HCT116 (cell line): ENCODE measurements around the gene LIPK.

Experiments used
- ATF3 ChIP-seq: IDR thresholded peaks from 2 replicates; pipeline ENCODE4 v1.6.1; 2012
- CTCF ChIP-seq, 3 experiments: fragments of 200-600 bp in 1 of 3; sonication (generic) in 1 of 3; IDR thresholded peaks in 2 of 3; conservative IDR thresholded peaks in 1 of 3; 2 replicates each; pipeline ENCODE4 v1.5.1; 2012 to 2017; ENCODE audit warnings: low read depth in 2 of 3, low read length in 2 of 3, antibody characterized with exemption in 1 of 3, borderline replicate concordance in 1 of 3, control low read depth in 1 of 3, mild to moderate bottlenecking in 1 of 3, mixed read lengths in 1 of 3, mixed run types in 1 of 3, moderate library complexity in 1 of 3; ENCODE audit not compliant: insufficient read depth in 1 of 3
- EGR1 ChIP-seq: IDR thresholded peaks from 2 replicates; pipeline ENCODE4 v1.6.1; 2012; ENCODE audit warnings: low read depth
- EZH2 ChIP-seq: fragments of 200-600 bp; sonication (generic); IDR thresholded peaks from 2 replicates; pipeline ENCODE4 v1.6.1; 2017; ENCODE audit warnings: antibody characterized with exemption, mixed run types
- EZH2phosphoT487 ChIP-seq: fragments of 200-600 bp; IDR thresholded peaks from 2 replicates; pipeline ENCODE4 v1.6.1; 2018; ENCODE audit warnings: antibody characterized with exemption, borderline replicate concordance
- POLR2A ChIP-seq: IDR thresholded peaks from 2 replicates; pipeline ENCODE4 v1.7.0; 2011; ENCODE audit warnings: borderline replicate concordance; ENCODE audit not compliant: insufficient read depth, insufficient read length; ENCODE audit errors: extremely low read depth
- POLR2AphosphoS5 ChIP-seq: IDR thresholded peaks from 2 replicates; pipeline ENCODE4 v1.6.1; 2011; ENCODE audit warnings: mild to moderate bottlenecking, low read depth, low read length, moderate library complexity
- SIN3A ChIP-seq: IDR thresholded peaks from 2 replicates; pipeline ENCODE4 v1.6.1; 2012; ENCODE audit warnings: low read depth
- SP1 ChIP-seq: IDR thresholded peaks from 2 replicates; pipeline ENCODE4 v1.6.1; 2012; ENCODE audit warnings: low read depth
- YY1 ChIP-seq: IDR thresholded peaks from 2 replicates; pipeline ENCODE4 v1.6.1; 2011; ENCODE audit warnings: low read length, low read depth, moderate library complexity, mild to moderate bottlenecking; ENCODE audit not compliant: insufficient replicate concordance; ENCODE audit errors: extremely low read depth
- ZBTB33 ChIP-seq: IDR thresholded peaks from 2 replicates; pipeline ENCODE4 v1.6.1; 2011; ENCODE audit warnings: mild to moderate bottlenecking, low read length, moderate library complexity; ENCODE audit not compliant: insufficient replicate concordance; ENCODE audit errors: extremely low read depth
- ZFX ChIP-seq: fragments of 450-650 bp; IDR thresholded peaks from 2 replicates; pipeline ENCODE4 v1.6.1; 2017

GRCh38 chr10:88735661-88736060, 29.6 kb downstream of the LIPK start:
- TF ChIP-seq CTCF (IDR thresholded peaks at IDR 0.05 in 2 of 3, conservative IDR thresholded peaks at IDR 0.05 in 1 of 3; ENCODE audit: borderline replicate concordance in 1 of 3, insufficient read depth in 1 of 3, low read depth in 2 of 3, low read length in 2 of 3) (no peak), POLR2A (no peak), ZBTB33 (no peak), YY1 (no peak), EGR1 (no peak), EZH2phosphoT487 (no peak), ZFX (no peak), ATF3 (no peak), SIN3A (no peak), SP1 (no peak), EZH2 (no peak), POLR2AphosphoS5 (no peak)
